Trophoblast cell (in vitro differentiated cells and primary cell): ENCODE data around the gene GABRG3.

Experiments
- DNase-seq, 2 donors: peaks; one replicate each; pipeline ENCODE4 v3.0.0-alpha.2; 2016
- H2AFZ ChIP-seq: 2 replicates; pipeline ENCODE4 v1.6.1; 2013; ENCODE audit warnings: low read length, moderate library complexity, mild to moderate bottlenecking; ENCODE audit not compliant: insufficient read depth, poor library complexity
- H2AK5ac ChIP-seq: 2 replicates; pipeline ENCODE4 v1.6.1; 2013; ENCODE audit warnings: mild to moderate bottlenecking, low read length
- H2BK120ac ChIP-seq: 2 replicates; pipeline ENCODE4 v1.6.1; 2013; ENCODE audit warnings: low read length, mild to moderate bottlenecking, moderate library complexity; ENCODE audit not compliant: insufficient read depth, poor library complexity
- H2BK12ac ChIP-seq: 2 replicates; pipeline ENCODE4 v1.6.1; 2013; ENCODE audit warnings: mild to moderate bottlenecking, low read length, moderate library complexity
- H2BK5ac ChIP-seq: 2 replicates; pipeline ENCODE4 v1.6.1; 2013; ENCODE audit warnings: low read length, low read depth, moderate library complexity, mild to moderate bottlenecking; ENCODE audit not compliant: poor library complexity
- H3K14ac ChIP-seq: 2 replicates; pipeline ENCODE4 v1.6.1; 2013; ENCODE audit warnings: mild to moderate bottlenecking, low read length
- H3K18ac ChIP-seq: 2 replicates; pipeline ENCODE4 v1.6.1; 2013; ENCODE audit warnings: mild to moderate bottlenecking, low read length
- H3K23ac ChIP-seq: 2 replicates; pipeline ENCODE4 v1.6.1; 2013; ENCODE audit warnings: low read length
- H3K27ac ChIP-seq: 2 replicates; pipeline ENCODE4 v1.5.1; 2013; ENCODE audit warnings: low read depth, mild to moderate bottlenecking, inconsistent platforms, low read length, moderate library complexity
- H3K27me3 ChIP-seq: 2 replicates; pipeline ENCODE4 v1.6.1; 2013; ENCODE audit warnings: inconsistent platforms, mild to moderate bottlenecking, low read length, moderate library complexity; ENCODE audit not compliant: insufficient read depth
- H3K36me3 ChIP-seq, 2 experiments: 1 replicate in 1 of 2; 2 replicates in 1 of 2; pipeline ENCODE4 v1.6.1; 2013; ENCODE audit warnings: low read length in 2 of 2, mild to moderate bottlenecking in 2 of 2, moderate library complexity in 1 of 2; ENCODE audit not compliant: insufficient read depth in 2 of 2, control insufficient read depth in 1 of 2
- H3K4ac ChIP-seq: 2 replicates; pipeline ENCODE4 v1.6.1; 2013; ENCODE audit warnings: low read depth, mild to moderate bottlenecking, low read length, moderate library complexity
- H3K4me1 ChIP-seq, 2 experiments: 1 replicate in 1 of 2; 2 replicates in 1 of 2; pipeline ENCODE4 v1.6.1; 2013; ENCODE audit warnings: low read length in 2 of 2, mild to moderate bottlenecking in 2 of 2, moderate library complexity in 1 of 2; ENCODE audit not compliant: insufficient read depth in 2 of 2, control insufficient read depth in 1 of 2
- H3K4me2 ChIP-seq: 2 replicates; pipeline ENCODE4 v1.6.1; 2013; ENCODE audit warnings: inconsistent platforms, mild to moderate bottlenecking, low read length, moderate library complexity
- H3K4me3 ChIP-seq: 2 replicates; pipeline ENCODE4 v1.5.1; 2013; ENCODE audit warnings: mild to moderate bottlenecking, low read depth, low read length, inconsistent platforms
- H3K79me1 ChIP-seq: one replicate; pipeline ENCODE4 v1.6.1; 2013; ENCODE audit warnings: low read length
- H3K79me2 ChIP-seq: 2 replicates; pipeline ENCODE4 v1.6.1; 2013; ENCODE audit warnings: low read length, mild to moderate bottlenecking; ENCODE audit not compliant: control insufficient read depth, insufficient read depth, poor library complexity
- H3K9ac ChIP-seq: 2 replicates; pipeline ENCODE4 v1.6.1; 2013; ENCODE audit warnings: mild to moderate bottlenecking, low read length
- H3K9me3 ChIP-seq: 2 replicates; pipeline ENCODE4 v1.6.1; 2013; ENCODE audit warnings: low read depth, mild to moderate bottlenecking, control low read depth, inconsistent platforms, low read length; ENCODE audit not compliant: insufficient read depth
- H4K12ac ChIP-seq: 2 replicates; pipeline ENCODE4 v1.6.1; 2013; ENCODE audit warnings: low read depth, mild to moderate bottlenecking, low read length, moderate library complexity
- H4K8ac ChIP-seq: 2 replicates; pipeline ENCODE4 v1.6.1; 2013; ENCODE audit warnings: low read depth, mild to moderate bottlenecking, low read length, moderate library complexity
- H4K91ac ChIP-seq: one replicate; pipeline ENCODE4 v1.6.1; 2013; ENCODE audit warnings: low read depth, mild to moderate bottlenecking, low read length, moderate library complexity
- WGBS: extraction: QIAGEN DNeasy Blood & Tissue Kit; methylation state at CpG from one replicate; pipeline ENCODE4 v1.1.7; 2013; ENCODE audit warnings: missing lambda C conversion rate; ENCODE audit not compliant: insufficient read length, insufficient coverage; ENCODE audit errors: extremely low coverage; 5-methylcytosine and 5-hydroxymethylcytosine counted together

GABRG3 gene

GRCh38 chr15:27427276-27427675 is 456.3 kb downstream of the GABRG3 start:
- no peak overlapping the region for H2BK120ac ChIP-seq
- H3K4me1 ChIP-seq: no peaks in the 10 kb centered on the region
- no peaks in the 10 kb centered on the region for H3K27me3 ChIP-seq

GRCh38 chr15:27428151-27428550 is 457.2 kb downstream of the GABRG3 start:
- no peaks in the 10 kb centered on the region for H3K79me2 ChIP-seq
- H2AFZ ChIP-seq: no peak overlapping the region
- H3K27ac ChIP-seq: no peak overlapping the region
- H4K91ac ChIP-seq: no peak overlapping the region
- H4K8ac ChIP-seq: no peak overlapping the region
- H3K4me2 ChIP-seq: no peak overlapping the region
- no peak overlapping the region for H3K23ac ChIP-seq
- H3K9me3 ChIP-seq: no peaks in the 10 kb centered on the region
- H2AK5ac ChIP-seq: no peak overlapping the region
- H3K79me1 ChIP-seq: no peaks in the 10 kb centered on the region
- H3K14ac ChIP-seq: no peak overlapping the region
- H2BK5ac ChIP-seq: no peak overlapping the region
- no peak overlapping the region for H3K4me3 ChIP-seq
- no peak overlapping the region for H3K18ac ChIP-seq
- H2BK12ac ChIP-seq: no peak overlapping the region
- no peak for DNase-seq
- H3K4ac ChIP-seq: no peak overlapping the region
- WGBS: no CpG with 5 or more reads among the region's 3 CpGs
- no peaks in the 10 kb centered on the region for H3K27me3 ChIP-seq
- no peaks in the 10 kb centered on the region for H3K36me3 ChIP-seq
- no peak overlapping the region for H3K9ac ChIP-seq
- no peak overlapping the region for H4K12ac ChIP-seq
- H3K4me1 ChIP-seq: no peaks in the 10 kb centered on the region
- H2BK120ac ChIP-seq: no peak overlapping the region

More at GRCh38 chr15:27427276-27427675, 456.3 kb downstream of the GABRG3 start:
- Histone ChIP-seq H2AK5ac (no peak overlapping the region), H4K8ac (no peak overlapping the region), H4K91ac (no peak overlapping the region), H2BK5ac (no peak overlapping the region), H3K4ac (no peak overlapping the region), H3K4me3 (no peak overlapping the region), H2AFZ (no peak overlapping the region), H3K27ac (no peak overlapping the region), H3K14ac (no peak overlapping the region), H2BK12ac (no peak overlapping the region), H3K4me2 (no peak overlapping the region), H3K79me2 (no peaks in the 10 kb centered on the region), H3K36me3 (no peaks in the 10 kb centered on the region), H3K79me1 (no peaks in the 10 kb centered on the region), H3K9ac (no peak overlapping the region), H4K12ac (no peak overlapping the region), H3K9me3 (no peaks in the 10 kb centered on the region), H3K23ac (no peak overlapping the region), H3K18ac (no peak overlapping the region)
- DNase-seq: no peak
- WGBS: no CpG with 5 or more reads among the region's 1 CpG

- Histone ChIP-seq H3K36me3 (no peaks in the 10 kb centered on the region), H2BK12ac (no peak overlapping the region), H4K12ac (no peak overlapping the region), H2BK5ac (no peak overlapping the region), H2AFZ (no peak overlapping the region), H3K18ac (no peak overlapping the region), H3K4me3 (no peak overlapping the region), H3K79me1 (no peaks in the 10 kb centered on the region), H3K27me3 (no peaks in the 10 kb centered on the region), H3K27ac (no peak overlapping the region), H2AK5ac (no peak overlapping the region), H3K9me3 (no peaks in the 10 kb centered on the region), H4K8ac (no peak overlapping the region), H3K9ac (no peak overlapping the region), H3K4ac (no peak overlapping the region), H3K4me2 (no peak overlapping the region), H4K91ac (no peak overlapping the region), H3K14ac (no peak overlapping the region), H3K79me2 (no peaks in the 10 kb centered on the region), H2BK120ac (no peak overlapping the region), H3K23ac (no peak overlapping the region), H3K4me1 (no peaks in the 10 kb centered on the region)
- DNase-seq: no peak
- no CpG with 5 or more reads among the region's 4 CpGs for WGBS
Observed at GRCh38 chr15:27429577-27429976, 458.6 kb downstream of the GABRG3 start.

GRCh38 chr15:27433604-27434003 is 462.6 kb downstream of the GABRG3 start:
- Histone ChIP-seq H2BK12ac (no peak overlapping the region), H2BK120ac (no peak overlapping the region), H4K91ac (no peak overlapping the region), H3K14ac (no peak overlapping the region), H3K27me3 (peaks cover 2% of the 10 kb centered on the region), H3K23ac (no peak overlapping the region), H3K79me1 (no peaks in the 10 kb centered on the region), H3K18ac (no peak overlapping the region), H3K79me2 (no peaks in the 10 kb centered on the region), H3K9me3 (no peaks in the 10 kb centered on the region), H3K27ac (no peak overlapping the region), H2AFZ (no peak overlapping the region), H3K9ac (no peak overlapping the region), H3K4me2 (no peak overlapping the region), H4K12ac (no peak overlapping the region), H2BK5ac (no peak overlapping the region), H2AK5ac (no peak overlapping the region), H3K4ac (no peak overlapping the region), H4K8ac (no peak overlapping the region), H3K36me3 (no peaks in the 10 kb centered on the region), H3K4me3 (no peak overlapping the region), H3K4me1 (no peaks in the 10 kb centered on the region)
- WGBS: no CpG with 5 or more reads among the region's 4 CpGs
- no peak for DNase-seq
